ENCODE measurements around the gene PTPRT.

Gene PTPRT

DNA sequence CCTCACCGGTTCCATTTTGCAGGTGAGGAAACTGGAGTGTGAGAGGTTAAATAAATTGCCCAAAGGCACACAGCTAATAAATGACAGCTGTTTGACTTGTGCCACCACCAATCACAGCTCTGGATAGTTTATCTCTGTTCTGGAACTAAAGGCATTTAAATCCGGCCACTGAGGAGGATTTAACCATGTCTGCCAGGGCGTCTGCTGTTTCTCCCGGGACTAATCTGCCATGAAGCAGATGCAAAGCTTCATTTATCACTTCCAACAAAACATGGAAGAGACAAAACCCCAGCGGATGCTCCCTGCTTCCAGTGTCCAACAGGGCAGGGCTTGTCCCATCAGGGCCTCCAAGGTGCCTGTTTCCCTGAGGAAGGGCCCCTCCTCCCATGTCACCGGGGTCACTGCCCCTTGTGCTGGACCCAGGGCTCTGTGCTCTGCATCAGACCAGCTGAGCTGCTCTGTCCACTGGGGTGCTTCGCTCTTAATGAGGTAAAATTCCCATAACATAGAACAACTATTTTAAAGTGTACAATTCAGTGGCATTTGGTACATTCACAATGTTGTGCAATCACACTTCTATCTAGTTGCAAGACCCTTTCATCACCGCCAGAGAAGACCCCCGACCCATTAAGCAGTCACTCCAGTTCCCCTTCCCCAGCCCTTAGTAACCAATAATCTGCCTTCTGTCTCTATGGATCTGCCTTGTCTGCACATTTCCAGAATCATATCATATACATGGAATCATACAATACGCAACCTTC, 244.3 kb downstream of the PTPRT start:
- Histone ChIP-seq H3K9ac (ENCODE audit: insufficient read length) (no peak overlapping the region), H3K4me3 (no peak overlapping the region), H3K36me3 (ENCODE audit: insufficient read depth, low read length) (no peaks in the 10 kb centered on the region), H3K9me3 (ENCODE audit: low read depth, low read length) (no peaks in the 10 kb centered on the region), H3K27ac (no peak overlapping the region)
- no peak for TF ChIP-seq EZH2 (IDR thresholded peaks at IDR 0.05)
- TF ChIP-seq FOXP2 (optimal IDR thresholded peaks at IDR 0.05; ENCODE audit: control extremely low read depth, extremely low read length, insufficient read depth), result no peak
- TF ChIP-seq POLR2AphosphoS5 (IDR thresholded peaks at IDR 0.05; ENCODE audit: borderline replicate concordance, low read depth, low read length), result no peak
- DNase-seq (ENCODE audit: low read depth, low spot score), result no peak

DNA sequence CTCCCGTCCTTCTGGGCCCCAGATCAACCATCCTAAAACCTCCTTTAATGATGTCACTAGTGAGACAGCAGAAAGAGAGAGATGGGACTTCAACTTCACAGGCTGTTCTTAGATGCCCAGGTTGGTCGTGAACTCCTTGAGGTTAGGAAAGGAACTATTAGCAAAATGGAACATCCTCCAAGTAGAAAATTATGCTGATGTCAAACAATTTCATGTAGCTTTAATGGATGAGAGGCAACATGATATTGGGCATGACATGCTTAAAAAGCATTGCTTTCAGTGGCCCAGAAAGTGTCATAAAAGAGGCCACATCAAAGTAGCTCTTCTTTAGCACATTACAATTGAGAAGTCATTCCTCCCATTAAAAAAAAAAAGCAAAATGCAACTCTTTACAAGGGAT, 248.1 kb downstream of the PTPRT start:
- TF ChIP-seq FOXP2 (optimal IDR thresholded peaks at IDR 0.05; ENCODE audit: control extremely low read depth, extremely low read length, insufficient read depth), result no peak
- Histone ChIP-seq H3K4me3 (no peak overlapping the region), H3K9me3 (ENCODE audit: low read depth, low read length) (no peaks in the 10 kb centered on the region), H3K36me3 (ENCODE audit: insufficient read depth, low read length) (no peaks in the 10 kb centered on the region), H3K9ac (ENCODE audit: insufficient read length) (no peak overlapping the region), H3K27ac (no peak overlapping the region)
- DNase-seq (ENCODE audit: low read depth, low spot score), result no peak

DNA sequence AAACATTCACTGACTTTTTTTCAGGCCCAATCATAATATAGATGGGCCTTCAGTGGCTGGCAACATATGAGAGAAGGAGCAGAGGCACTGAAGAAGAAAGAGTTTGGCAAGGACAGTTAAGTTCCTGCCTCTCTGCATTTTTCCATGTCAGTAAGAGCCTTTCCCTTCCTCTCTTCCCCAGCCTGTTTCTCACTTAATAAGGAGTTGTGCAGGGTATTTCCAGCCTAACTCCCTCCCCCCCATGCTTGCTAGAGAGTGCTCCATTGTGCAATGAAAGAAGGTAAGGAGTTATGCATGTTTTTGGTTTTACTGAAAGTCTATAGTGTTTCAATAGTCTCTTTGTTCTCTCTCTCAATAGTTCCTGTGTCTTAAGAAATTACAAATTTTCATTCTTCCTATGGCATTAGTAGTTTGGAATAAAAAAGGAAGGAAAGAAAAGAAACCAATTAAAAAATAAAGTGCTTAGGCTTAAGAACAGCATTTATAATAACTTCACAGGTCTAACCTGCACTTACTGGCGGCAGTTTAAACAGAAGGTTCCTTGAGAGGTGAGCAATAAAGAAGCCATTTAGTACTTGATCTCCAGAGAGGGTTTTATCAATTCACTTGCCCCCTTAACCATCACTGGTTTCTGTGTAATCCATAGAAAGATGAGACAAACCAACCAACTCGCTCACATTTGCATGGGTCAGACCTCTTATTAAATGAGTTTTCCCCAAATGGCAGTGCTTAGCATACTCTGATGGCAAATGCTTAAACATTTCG, 251.1 kb downstream of the PTPRT start:
- no peak overlapping the region for H3K9ac ChIP-seq (ENCODE audit: insufficient read length)
- H3K9me3 ChIP-seq (ENCODE audit: low read depth, low read length), result no peaks in the 10 kb centered on the region
- no peak for TF ChIP-seq POLR2AphosphoS5 (IDR thresholded peaks at IDR 0.05; ENCODE audit: borderline replicate concordance, low read depth, low read length)
- TF ChIP-seq FOXP2 (optimal IDR thresholded peaks at IDR 0.05; ENCODE audit: control extremely low read depth, extremely low read length, insufficient read depth), result no peak
- no peak for TF ChIP-seq EZH2 (IDR thresholded peaks at IDR 0.05)
- H3K4me3 ChIP-seq, result no peak overlapping the region
- no peak overlapping the region for H3K27ac ChIP-seq
- no peaks in the 10 kb centered on the region for H3K36me3 ChIP-seq (ENCODE audit: insufficient read depth, low read length)
- DNase-seq (ENCODE audit: low read depth, low spot score), result no peak

DNA sequence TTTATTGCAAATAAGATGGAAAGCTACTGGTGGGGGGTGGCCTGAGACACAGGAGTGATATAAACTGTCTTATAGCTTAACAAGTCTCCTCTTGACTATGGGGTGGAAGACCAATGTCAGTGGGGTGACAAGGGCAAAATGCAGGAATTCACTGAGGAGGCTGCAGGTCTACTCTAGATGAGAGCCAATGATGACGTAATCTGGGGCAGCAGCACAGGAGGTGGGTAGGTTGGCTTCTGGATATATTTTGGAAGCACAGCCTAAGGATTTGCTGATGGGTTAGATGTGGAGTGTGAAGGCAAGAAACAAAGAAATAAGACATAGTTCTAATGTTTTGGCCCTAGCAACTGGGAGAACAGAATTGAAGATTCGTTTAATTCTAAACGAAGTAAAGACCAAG, 253.2 kb downstream of the PTPRT start:
- no peak for DNase-seq (ENCODE audit: low read depth, low spot score)
- TF ChIP-seq EZH2 (IDR thresholded peaks at IDR 0.05), result no peak
- TF ChIP-seq FOXP2 (optimal IDR thresholded peaks at IDR 0.05; ENCODE audit: control extremely low read depth, extremely low read length, insufficient read depth), result no peak
- no peak for TF ChIP-seq POLR2AphosphoS5 (IDR thresholded peaks at IDR 0.05; ENCODE audit: borderline replicate concordance, low read depth, low read length)
- Histone ChIP-seq H3K9me3 (ENCODE audit: low read depth, low read length) (no peaks in the 10 kb centered on the region), H3K9ac (ENCODE audit: insufficient read length) (no peak overlapping the region), H3K36me3 (ENCODE audit: insufficient read depth, low read length) (no peaks in the 10 kb centered on the region), H3K27ac (no peak overlapping the region), H3K4me3 (no peak overlapping the region)

DNA sequence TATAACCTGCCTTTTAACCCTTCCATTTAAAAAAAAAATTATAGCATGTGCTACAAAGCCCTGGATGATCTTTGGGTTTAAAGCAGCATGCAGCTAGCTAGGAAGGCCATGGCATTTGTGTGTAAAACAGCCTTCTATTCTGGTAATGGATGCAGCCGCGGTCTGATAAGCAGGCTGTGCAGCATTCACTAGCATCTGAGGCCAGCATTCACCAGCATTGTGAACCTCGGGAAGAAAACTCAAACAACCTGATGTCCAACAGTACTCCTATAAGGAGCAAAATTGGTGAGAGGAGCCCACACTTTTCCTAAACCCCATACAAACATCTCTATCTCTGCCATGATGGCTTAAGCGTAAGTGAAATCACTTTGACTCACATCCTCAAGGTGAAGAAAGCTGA, 265.5 kb downstream of the PTPRT start:
- Histone ChIP-seq H3K9me3 (ENCODE audit: low read depth, low read length) (no peaks in the 10 kb centered on the region), H3K9ac (ENCODE audit: insufficient read length) (no peak overlapping the region), H3K36me3 (ENCODE audit: insufficient read depth, low read length) (no peaks in the 10 kb centered on the region), H3K27ac (no peak overlapping the region), H3K4me3 (no peak overlapping the region)
- no peak for DNase-seq (ENCODE audit: low read depth, low spot score)
- no peak for TF ChIP-seq POLR2AphosphoS5 (IDR thresholded peaks at IDR 0.05; ENCODE audit: borderline replicate concordance, low read depth, low read length)
- TF ChIP-seq EZH2 (IDR thresholded peaks at IDR 0.05), result no peak
- TF ChIP-seq FOXP2 (optimal IDR thresholded peaks at IDR 0.05; ENCODE audit: control extremely low read depth, extremely low read length, insufficient read depth), result no peak

DNA sequence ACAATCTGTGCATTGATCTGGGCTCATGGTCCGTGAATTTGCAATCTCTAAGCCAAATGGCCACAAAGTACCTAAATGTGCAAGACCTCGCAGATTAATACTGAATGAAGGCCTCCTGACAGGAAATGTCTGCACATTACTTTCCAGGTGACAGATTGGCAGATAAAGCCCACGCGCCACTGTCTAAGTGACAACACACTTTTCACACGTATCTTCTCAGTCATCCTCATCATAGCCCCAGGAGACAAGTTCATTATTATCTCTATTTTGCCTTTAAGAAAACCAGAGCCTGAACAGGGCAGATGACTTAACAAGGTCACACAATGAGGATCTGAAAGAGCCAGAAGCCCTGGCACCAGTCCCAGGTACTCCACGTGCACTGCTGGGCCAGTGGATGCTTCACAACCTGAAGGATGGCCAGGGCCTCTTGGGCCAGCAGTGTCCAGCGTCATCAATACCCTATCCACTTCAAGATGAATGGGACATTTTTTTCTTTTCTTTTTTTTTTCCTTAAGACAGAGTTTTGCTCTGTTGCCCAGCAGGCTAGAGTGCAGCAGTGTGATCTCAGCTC, 266.3 kb downstream of the PTPRT start:
- no peak for DNase-seq (ENCODE audit: low read depth, low spot score)
- H3K9ac ChIP-seq (ENCODE audit: insufficient read length), result no peak overlapping the region
- TF ChIP-seq FOXP2 (optimal IDR thresholded peaks at IDR 0.05; ENCODE audit: control extremely low read depth, extremely low read length, insufficient read depth), result no peak
- TF ChIP-seq POLR2AphosphoS5 (IDR thresholded peaks at IDR 0.05; ENCODE audit: borderline replicate concordance, low read depth, low read length), result no peak
- TF ChIP-seq EZH2 (IDR thresholded peaks at IDR 0.05), result no peak
- H3K27ac ChIP-seq, result no peak overlapping the region
- H3K9me3 ChIP-seq (ENCODE audit: low read depth, low read length), result no peaks in the 10 kb centered on the region
- no peak overlapping the region for H3K4me3 ChIP-seq
- no peaks in the 10 kb centered on the region for H3K36me3 ChIP-seq (ENCODE audit: insufficient read depth, low read length)

DNA sequence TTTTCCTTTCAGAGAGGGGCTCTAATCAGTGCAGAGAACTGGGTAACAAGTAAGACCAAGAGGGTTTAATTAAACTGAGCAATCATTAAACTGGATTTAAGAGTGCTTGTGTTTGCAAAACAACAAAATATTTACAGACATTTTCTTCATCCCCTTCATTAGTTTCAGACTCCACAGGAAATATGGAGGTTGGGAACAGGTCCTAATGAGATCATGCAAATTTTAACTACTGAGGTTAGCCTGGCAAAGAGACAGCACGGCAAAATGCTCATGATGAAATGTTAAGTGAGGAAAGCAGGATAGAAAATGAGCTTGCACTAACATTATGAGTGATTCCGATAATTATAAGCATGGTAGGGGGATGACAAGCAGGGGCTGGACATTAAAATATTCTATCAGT, 268.9 kb downstream of the PTPRT start:
- Histone ChIP-seq H3K9me3 (ENCODE audit: low read depth, low read length) (no peaks in the 10 kb centered on the region), H3K9ac (ENCODE audit: insufficient read length) (no peak overlapping the region), H3K36me3 (ENCODE audit: insufficient read depth, low read length) (no peaks in the 10 kb centered on the region), H3K4me3 (no peak overlapping the region), H3K27ac (no peak overlapping the region)
- no peak for TF ChIP-seq POLR2AphosphoS5 (IDR thresholded peaks at IDR 0.05; ENCODE audit: borderline replicate concordance, low read depth, low read length)
- no peak for TF ChIP-seq FOXP2 (optimal IDR thresholded peaks at IDR 0.05; ENCODE audit: control extremely low read depth, extremely low read length, insufficient read depth)
- TF ChIP-seq EZH2 (IDR thresholded peaks at IDR 0.05), result no peak
- DNase-seq (ENCODE audit: low read depth, low spot score), result no peak

DNA sequence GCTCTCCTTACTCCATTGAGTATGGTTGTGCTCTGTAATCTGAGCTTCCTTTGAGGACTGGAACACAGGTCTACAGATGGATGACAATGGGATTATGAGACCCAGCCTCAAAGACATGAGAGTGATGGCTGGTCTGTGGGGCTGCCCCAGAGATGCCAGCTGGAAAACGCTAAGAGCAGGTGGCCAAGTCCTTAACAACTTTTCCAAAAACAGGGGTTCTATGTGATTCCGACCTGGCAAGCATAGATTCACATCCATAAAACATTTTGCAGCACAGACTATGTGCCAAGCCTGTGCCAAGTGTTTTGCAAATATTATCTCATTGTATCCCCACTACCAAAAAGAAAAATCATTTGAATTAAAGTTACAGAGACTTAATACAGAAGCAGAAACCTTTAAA, 270.4 kb downstream of the PTPRT start:
- no peaks in the 10 kb centered on the region for H3K9me3 ChIP-seq (ENCODE audit: low read depth, low read length)
- no peak overlapping the region for H3K4me3 ChIP-seq
- no peak overlapping the region for H3K9ac ChIP-seq (ENCODE audit: insufficient read length)
- TF ChIP-seq POLR2AphosphoS5 (IDR thresholded peaks at IDR 0.05; ENCODE audit: borderline replicate concordance, low read depth, low read length) (no peak), FOXP2 (optimal IDR thresholded peaks at IDR 0.05; ENCODE audit: control extremely low read depth, extremely low read length, insufficient read depth) (no peak), EZH2 (IDR thresholded peaks at IDR 0.05) (no peak)
- DNase-seq (ENCODE audit: low read depth, low spot score), result no peak
- no peak overlapping the region for H3K27ac ChIP-seq
- no peaks in the 10 kb centered on the region for H3K36me3 ChIP-seq (ENCODE audit: insufficient read depth, low read length)
